Thyroid gland (tissue), 4 donors: ENCODE data around the gene LRP6. TPM values are rescaled to one million over a fixed set of nuclear protein-coding genes. Genes with fewer than 3 reads are reported as not detected.
A peak's percentile ranks its signal among the peaks of the same experiment; 100 is the strongest.

Experiments
- DNase-seq, 2 donors: peaks; one replicate each; pipeline ENCODE4 v3.0.0-alpha.2; 2019
- H3K27ac ChIP-seq, 3 donors: fragments of 200-600 bp; sonication (generic); 1 replicate in 2 of 3; 2 replicates in 1 of 3; pipeline ENCODE4 v1.5.1; 2016 to 2019; ENCODE audit warnings: mild to moderate bottlenecking in 1 of 3, moderate library complexity in 1 of 3
- H3K27me3 ChIP-seq: fragments of 200-600 bp; sonication (generic); one replicate; pipeline ENCODE4 v1.5.1; 2019
- H3K36me3 ChIP-seq, 2 donors: fragments of 200-600 bp; sonication (generic); one replicate each; pipeline ENCODE4 v1.5.1; 2016 to 2019
- H3K4me1 ChIP-seq, 2 donors: fragments of 200-600 bp; sonication (generic); one replicate each; pipeline ENCODE4 v1.5.1; 2017 to 2019
- H3K4me3 ChIP-seq, 3 donors: fragments of 200-600 bp; sonication (generic); replicated peaks in 1 of 3; 1 replicate in 2 of 3; 2 replicates in 1 of 3; pipeline ENCODE4 v1.5.1; 2016; ENCODE audit warnings: mild to moderate bottlenecking in 1 of 3
- H3K9me3 ChIP-seq: fragments of 200-600 bp; sonication (generic); one replicate; pipeline ENCODE4 v1.5.1; 2017
- POLR2A ChIP-seq, 2 donors: fragments of 450-650 bp; IDR thresholded peaks; one replicate each; pipeline ENCODE4 v1.6.1; 2017; ENCODE audit warnings: antibody characterized with exemption in 2 of 2, mild to moderate bottlenecking in 2 of 2, moderate library complexity in 1 of 2
- WGBS, 2 donors: methylation state at CpG; one replicate each; pipeline ENCODE4 v1.1.5; 2017; 5-methylcytosine and 5-hydroxymethylcytosine counted together
- intact Hi-C: fragments of 100-400 bp; cut with DNase I; formaldehyde crosslinking; loops from one replicate; pipeline ENCODE4 v1.15.1; 2023
- total RNA-seq, 4 donors: library from RNA; depleted of rRNA; stranded (reverse); fragments of >200 nt; gene quantifications; one replicate each; pipeline ENCODE4 v1.2.3, GENCODE V29; 2016
- TF ChIP-seq, protein P1 (sequence below), 6 experiments: fragments of 200-600 bp in 3 of 6; fragments of 450-650 bp in 3 of 6; sonication (generic) in 3 of 6; IDR thresholded peaks; one replicate each; pipeline ENCODE4 v1.5.1; 2016 to 2019; ENCODE audit warnings: antibody characterized with exemption in 6 of 6, mild to moderate bottlenecking in 2 of 6, inconsistent platforms in 1 of 6, moderate library complexity in 1 of 6

Gene LRP6
- total RNA-seq, 4 donors from 2014 or later, result 38.7 to 47.7 (median 42.7) TPM

- Histone ChIP-seq H3K36me3 (no peaks in the 10 kb centered on the region), H3K27ac (no peak overlapping the region), H3K4me1 (peaks cover 0 to 11% of the 10 kb centered on the region in 2 donors), H3K9me3 (no peaks in the 10 kb centered on the region), H3K27me3 (no peaks in the 10 kb centered on the region), H3K4me3 (no peak overlapping the region)
- intact Hi-C loops, result no loop called here
- no peak for TF ChIP-seq POLR2A (IDR thresholded peaks at IDR 0.05)
- TF ChIP-seq, protein P1, sequence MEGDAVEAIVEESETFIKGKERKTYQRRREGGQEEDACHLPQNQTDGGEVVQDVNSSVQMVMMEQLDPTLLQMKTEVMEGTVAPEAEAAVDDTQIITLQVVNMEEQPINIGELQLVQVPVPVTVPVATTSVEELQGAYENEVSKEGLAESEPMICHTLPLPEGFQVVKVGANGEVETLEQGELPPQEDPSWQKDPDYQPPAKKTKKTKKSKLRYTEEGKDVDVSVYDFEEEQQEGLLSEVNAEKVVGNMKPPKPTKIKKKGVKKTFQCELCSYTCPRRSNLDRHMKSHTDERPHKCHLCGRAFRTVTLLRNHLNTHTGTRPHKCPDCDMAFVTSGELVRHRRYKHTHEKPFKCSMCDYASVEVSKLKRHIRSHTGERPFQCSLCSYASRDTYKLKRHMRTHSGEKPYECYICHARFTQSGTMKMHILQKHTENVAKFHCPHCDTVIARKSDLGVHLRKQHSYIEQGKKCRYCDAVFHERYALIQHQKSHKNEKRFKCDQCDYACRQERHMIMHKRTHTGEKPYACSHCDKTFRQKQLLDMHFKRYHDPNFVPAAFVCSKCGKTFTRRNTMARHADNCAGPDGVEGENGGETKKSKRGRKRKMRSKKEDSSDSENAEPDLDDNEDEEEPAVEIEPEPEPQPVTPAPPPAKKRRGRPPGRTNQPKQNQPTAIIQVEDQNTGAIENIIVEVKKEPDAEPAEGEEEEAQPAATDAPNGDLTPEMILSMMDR (IDR thresholded peaks at IDR 0.05), result no peak
- no peak for DNase-seq
- WGBS, 2 donors, result 100% methylated on average over 1 of the region's 1 CpG
Measured at GRCh38 chr12:12190087-12190809, 76.6 kb downstream of the LRP6 start.

- Histone ChIP-seq H3K4me1 (peaks cover 14 to 28% of the 10 kb centered on the region in 2 donors), H3K9me3 (no peaks in the 10 kb centered on the region), H3K27ac (peak overlapping the region in 1 of 3 donors; percentile 55), H3K36me3 (no peaks in the 10 kb centered on the region), H3K27me3 (no peaks in the 10 kb centered on the region), H3K4me3 (no peak overlapping the region)
- no peak for DNase-seq
- TF ChIP-seq, protein P1 (IDR thresholded peaks at IDR 0.05), result no peak
- no peak for TF ChIP-seq POLR2A (IDR thresholded peaks at IDR 0.05)
- intact Hi-C loops, result no loop called here
- WGBS, 2 donors, result 48 to 52% methylated on average over 2 of the region's 2 CpGs
Measured at GRCh38 chr12:12185414-12185813, 81.4 kb downstream of the LRP6 start.

- Histone ChIP-seq H3K4me1 (peaks cover 14 to 21% of the 10 kb centered on the region in 2 donors), H3K4me3 (no peak overlapping the region), H3K36me3 (no peaks in the 10 kb centered on the region), H3K27me3 (no peaks in the 10 kb centered on the region), H3K9me3 (no peaks in the 10 kb centered on the region), H3K27ac (peak overlapping the region; percentile 8 to 67 (median 37))
- DNase-seq, result no peak
- intact Hi-C loops, result no loop called here
- WGBS, 2 donors, result 21 to 33% methylated on average over 1 of the region's 1 CpG
- TF ChIP-seq, protein P1 (IDR thresholded peaks at IDR 0.05), result no peak
- TF ChIP-seq POLR2A (IDR thresholded peaks at IDR 0.05), result no peak
Measured at GRCh38 chr12:12182703-12183365, 84.0 kb downstream of the LRP6 start.

- H3K4me1 ChIP-seq, result peaks cover 14 to 21% of the 10 kb centered on the region in 2 donors
- no peaks in the 10 kb centered on the region for H3K9me3 ChIP-seq
- H3K36me3 ChIP-seq, result no peaks in the 10 kb centered on the region
- intact Hi-C loops, result no loop called here
- no peaks in the 10 kb centered on the region for H3K27me3 ChIP-seq
- peak overlapping the region in 1 of 3 donors; percentile 67 for H3K27ac ChIP-seq
- no peak for DNase-seq
- no peak overlapping the region for H3K4me3 ChIP-seq
- WGBS, 2 donors, result 97% methylated on average over 1 of the region's 1 CpG
- no peak for TF ChIP-seq POLR2A (IDR thresholded peaks at IDR 0.05)
- TF ChIP-seq, protein P1 (IDR thresholded peaks at IDR 0.05), result no peak
Measured at GRCh38 chr12:12181511-12181910, 85.3 kb downstream of the LRP6 start.

DNA sequence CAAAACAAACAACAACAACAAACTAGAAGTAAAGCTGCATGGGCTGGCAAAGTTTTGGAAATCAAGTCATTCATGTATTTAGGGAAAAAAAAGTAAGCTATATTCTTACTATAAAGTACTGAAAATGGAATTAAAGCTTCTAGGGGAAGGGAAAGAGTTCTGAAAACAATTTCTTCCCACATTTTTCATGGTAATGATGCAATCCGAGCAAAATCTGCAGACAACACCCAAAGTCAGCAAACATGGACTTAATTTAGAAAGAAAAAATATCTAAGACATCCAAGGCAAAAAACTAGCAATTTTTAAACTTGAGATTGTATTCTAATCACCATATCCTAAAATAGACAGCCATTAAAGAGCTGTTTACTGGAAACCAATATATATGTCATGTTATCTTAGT, 86.3 kb downstream of the LRP6 start:
- no peak overlapping the region for H3K4me3 ChIP-seq
- H3K27ac ChIP-seq, result no peak overlapping the region
- WGBS, 2 donors, result 77 to 85% methylated on average over 1 of the region's 1 CpG
- no peaks in the 10 kb centered on the region for H3K36me3 ChIP-seq
- DNase-seq, result no peak
- intact Hi-C loops, result no loop called here
- no peaks in the 10 kb centered on the region for H3K27me3 ChIP-seq
- peaks cover 14 to 18% of the 10 kb centered on the region in 2 donors for H3K4me1 ChIP-seq
- no peaks in the 10 kb centered on the region for H3K9me3 ChIP-seq
- TF ChIP-seq, protein P1 (IDR thresholded peaks at IDR 0.05), result no peak
- TF ChIP-seq POLR2A (IDR thresholded peaks at IDR 0.05), result no peak
